GM12874 (cell line): Measurements from ENCODE around the gene NCEH1.
A peak's percentile ranks its signal among the peaks of the same experiment; 100 is the strongest.

ENCODE experiments used
- TF ChIP-seq, protein P1 (sequence below): IDR thresholded peaks from 2 replicates; pipeline ENCODE4 v1.5.1; 2011; ENCODE audit warnings: low read depth, mild to moderate bottlenecking, control low read depth, low read length, moderate library complexity; ENCODE audit not compliant: insufficient read depth

NCEH1 gene

DNA sequence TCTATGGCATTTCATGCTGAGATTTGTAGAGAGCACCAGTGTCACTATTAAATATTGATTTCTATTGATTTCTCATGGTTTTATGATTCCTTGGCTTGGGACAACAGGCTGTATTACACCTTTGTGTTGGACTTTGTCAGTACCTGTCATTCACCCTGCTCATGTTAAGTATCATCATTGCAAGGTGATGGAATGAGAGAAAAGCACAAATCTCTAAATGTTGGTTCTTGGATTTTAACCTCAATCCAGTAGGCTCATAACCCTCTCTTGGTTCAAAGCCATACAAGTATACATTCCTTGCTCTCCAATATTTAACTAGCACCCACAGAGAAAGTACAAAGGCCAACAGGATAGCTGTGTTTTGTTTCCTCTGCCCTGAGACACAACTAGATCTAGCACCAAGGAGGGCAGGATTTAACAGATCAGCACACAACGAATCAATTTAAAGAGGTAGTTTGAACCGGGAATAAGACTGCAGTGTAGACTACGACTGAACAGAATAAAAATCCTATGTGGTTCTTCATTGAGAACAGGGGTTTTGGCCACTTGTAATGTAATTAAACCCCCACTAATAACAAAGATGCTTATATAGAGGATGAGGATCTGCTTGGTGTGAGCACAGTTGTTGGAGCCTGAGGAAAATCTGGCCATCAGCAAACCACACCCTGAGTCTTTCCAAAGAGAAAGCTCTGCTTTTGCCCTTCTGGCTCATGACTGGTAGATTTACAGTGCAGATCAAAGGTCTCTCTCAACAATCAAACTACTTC is 109.6 kb downstream of the NCEH1 start:
- TF ChIP-seq, protein P1, sequence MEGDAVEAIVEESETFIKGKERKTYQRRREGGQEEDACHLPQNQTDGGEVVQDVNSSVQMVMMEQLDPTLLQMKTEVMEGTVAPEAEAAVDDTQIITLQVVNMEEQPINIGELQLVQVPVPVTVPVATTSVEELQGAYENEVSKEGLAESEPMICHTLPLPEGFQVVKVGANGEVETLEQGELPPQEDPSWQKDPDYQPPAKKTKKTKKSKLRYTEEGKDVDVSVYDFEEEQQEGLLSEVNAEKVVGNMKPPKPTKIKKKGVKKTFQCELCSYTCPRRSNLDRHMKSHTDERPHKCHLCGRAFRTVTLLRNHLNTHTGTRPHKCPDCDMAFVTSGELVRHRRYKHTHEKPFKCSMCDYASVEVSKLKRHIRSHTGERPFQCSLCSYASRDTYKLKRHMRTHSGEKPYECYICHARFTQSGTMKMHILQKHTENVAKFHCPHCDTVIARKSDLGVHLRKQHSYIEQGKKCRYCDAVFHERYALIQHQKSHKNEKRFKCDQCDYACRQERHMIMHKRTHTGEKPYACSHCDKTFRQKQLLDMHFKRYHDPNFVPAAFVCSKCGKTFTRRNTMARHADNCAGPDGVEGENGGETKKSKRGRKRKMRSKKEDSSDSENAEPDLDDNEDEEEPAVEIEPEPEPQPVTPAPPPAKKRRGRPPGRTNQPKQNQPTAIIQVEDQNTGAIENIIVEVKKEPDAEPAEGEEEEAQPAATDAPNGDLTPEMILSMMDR, result no peak

DNA sequence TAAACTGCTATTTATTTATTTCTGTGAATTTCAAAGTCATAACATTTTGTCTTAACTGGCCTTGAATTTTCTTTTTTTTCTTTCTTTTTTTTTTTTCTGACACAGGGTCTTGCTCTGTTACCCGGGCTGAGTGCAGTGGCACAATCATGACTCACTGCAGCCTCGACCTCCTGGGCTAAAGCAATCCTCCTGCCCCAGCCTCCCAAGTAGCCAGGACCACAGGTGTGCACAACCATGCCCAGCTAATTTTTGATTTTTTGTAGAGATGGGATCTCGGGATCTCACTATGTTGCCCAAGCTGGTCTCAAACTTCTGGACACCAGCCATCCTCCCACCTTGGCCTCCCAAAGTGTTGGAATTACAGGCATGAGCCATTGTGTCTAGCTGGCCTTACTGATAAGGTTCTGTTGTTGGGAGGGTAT is 110.2 kb downstream of the NCEH1 start:
- TF ChIP-seq, protein P1, result no peak

DNA sequence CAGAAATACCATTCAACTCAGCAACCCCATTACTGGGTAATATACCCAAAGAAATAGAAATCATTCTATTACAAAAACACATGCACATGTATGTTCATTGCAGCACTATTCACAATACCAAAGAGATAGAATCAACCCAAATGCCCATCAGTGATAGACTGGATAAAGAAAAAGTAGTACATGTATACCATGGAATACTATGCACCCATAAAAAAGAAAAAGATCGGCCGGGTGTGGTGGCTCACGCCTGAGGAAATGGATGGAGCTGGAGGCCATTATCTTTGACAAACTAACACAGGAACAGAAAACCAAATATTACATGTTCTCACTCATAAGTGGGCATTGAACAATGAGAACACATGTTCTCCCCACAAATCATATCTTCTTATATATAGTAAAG is 112.0 kb downstream of the NCEH1 start:
- TF ChIP-seq, protein P1, result no peak

DNA sequence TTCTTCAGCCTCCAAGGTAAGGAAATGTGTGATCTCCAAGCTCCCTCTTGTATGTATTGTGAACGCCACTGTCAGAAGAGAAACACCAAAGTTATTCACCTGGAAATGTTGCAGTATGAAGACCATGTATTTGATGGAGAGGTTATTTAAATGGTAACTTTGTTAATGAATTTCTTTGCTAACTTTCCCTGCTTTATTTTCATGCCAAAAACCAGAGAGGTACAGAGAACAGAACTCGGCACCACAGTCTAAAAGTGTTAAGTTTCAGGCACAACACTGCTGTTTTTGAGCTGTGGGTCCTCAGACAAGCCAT is 114.5 kb downstream of the NCEH1 start:
- TF ChIP-seq, protein P1, result no peak

DNA sequence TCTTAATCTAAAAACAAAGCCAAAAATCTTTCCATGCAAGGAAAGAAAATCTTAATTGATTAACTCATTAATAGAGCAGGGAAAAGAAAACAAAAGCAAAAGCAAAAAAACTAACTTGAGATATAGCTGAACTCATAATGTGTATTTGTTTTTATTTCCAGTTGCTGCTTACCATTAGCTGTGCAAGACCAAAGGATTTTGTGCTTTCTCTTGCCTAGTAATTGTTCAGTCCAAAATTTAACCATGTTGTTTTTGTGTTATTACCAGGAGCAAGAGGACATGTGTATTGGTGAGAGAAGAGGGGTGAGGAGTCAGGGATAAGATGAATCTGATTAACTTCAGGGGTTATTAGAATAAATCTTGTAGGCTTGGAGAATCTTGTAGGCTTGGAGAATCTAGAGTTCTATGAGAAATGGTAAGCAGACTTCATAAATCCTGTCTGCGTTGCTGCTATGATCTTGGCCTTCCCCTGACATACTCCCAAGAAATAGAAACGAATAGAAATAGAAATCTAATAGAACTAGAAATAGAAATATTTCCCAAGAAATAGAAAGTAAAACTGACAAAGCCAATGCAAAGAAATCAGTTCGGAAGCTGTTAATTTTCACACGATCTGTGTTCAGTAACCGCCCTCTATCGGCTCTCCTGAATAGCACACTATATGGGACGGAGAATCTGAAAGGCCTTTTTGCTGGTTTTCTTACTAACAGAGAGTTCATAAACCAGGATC is 115.0 kb downstream of the NCEH1 start:
- TF ChIP-seq, protein P1, result peak; percentile 70

DNA sequence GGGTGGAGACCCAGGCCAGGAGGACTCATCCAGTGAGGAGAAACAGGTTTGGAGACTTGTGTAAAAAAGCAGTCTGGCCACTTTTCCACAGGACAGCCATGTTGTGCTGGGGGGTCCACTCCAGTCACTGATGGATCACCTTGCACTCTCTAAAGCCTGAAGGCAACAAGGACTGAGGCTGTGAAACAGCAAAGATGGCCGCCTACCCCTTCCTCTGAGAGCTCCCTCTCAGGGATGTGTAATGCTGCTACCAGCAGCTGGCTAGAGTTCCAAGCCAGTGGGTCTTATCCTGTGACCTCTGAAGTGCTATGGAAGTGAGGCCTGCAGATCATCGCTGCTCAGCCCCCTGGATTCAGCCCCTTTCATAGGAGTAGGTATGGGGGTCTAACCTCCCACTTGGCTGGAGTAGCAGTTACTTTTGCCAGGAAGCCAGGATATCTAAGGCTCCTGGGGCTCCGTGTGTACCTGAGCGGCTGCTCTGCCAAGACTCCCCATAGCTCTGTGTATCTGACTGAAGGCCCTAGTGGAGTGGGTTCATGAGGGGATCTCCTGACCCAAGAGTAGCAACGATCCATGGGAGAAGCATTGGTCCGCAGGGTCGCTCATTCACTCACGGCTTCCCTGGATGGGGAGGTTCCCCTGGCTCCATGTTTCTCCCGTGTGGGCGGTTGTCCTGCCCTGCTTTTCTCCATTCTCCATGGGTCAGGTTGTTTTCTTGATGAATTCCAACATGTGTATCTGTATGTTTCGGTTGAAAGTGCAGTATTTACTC is 117.8 kb downstream of the NCEH1 start:
- TF ChIP-seq, protein P1, result no peak
